H4 (cell line): ENCODE results near the gene ARHGEF26. TPM values are rescaled to one million over a fixed set of nuclear protein-coding genes. Genes with fewer than 3 reads are reported as not detected.

ENCODE experiments used
- DNase-seq: peaks from one replicate; pipeline ENCODE4 v3.0.0-alpha.2; 2015; ENCODE audit warnings: low spot score
- total RNA-seq: library from RNA; depleted of rRNA; stranded (reverse); fragments of >200 nt; shearing (Covaris generic); gene quantifications from 2 replicates; pipeline ENCODE4 v1.2.3, GENCODE V29; 2014

Gene ARHGEF26
- total RNA-seq, 1 experiment from 2014 or later, result 7.1 TPM

DNA sequence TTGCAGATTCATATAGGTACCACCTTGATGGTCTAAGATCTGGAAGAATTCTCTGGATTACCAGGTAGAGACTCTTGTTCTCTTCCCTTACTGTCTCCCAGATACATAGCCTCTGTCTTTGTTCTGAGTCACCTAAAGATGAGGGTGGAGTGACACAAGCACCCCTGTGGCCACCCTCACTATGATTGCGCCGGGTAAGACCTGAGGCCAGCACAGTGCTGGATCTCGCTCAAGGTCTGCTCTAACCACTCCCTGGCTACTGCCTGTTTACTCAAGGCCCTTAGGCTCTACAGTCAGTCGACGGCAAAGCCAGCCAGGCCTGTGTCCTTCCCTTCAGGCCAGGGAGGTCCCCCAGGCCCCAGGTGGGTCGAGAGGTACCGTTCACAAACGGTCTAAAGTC lies 88.3 kb downstream of the ARHGEF26 start:
- no peak for DNase-seq

DNA sequence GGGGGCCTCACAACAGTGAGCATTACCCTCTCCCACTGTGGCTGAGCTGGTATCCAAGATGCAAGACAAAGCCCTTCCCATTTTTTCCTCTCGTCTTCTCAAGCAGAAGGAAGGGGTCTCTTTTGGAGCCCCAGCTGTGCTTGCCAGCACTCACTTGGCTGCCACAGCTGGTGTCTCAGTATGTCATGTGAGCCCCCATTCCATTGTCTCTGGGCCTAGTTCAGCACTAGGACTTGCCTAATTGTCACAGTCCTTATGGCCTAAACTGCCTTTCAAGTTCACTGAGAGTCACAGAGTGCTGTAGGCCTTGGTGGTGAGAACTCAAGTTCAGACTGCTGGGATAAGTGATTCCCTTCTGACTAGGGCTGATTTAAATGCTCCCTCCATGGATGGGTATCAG lies 89.8 kb downstream of the ARHGEF26 start:
- no peak for DNase-seq

DNA sequence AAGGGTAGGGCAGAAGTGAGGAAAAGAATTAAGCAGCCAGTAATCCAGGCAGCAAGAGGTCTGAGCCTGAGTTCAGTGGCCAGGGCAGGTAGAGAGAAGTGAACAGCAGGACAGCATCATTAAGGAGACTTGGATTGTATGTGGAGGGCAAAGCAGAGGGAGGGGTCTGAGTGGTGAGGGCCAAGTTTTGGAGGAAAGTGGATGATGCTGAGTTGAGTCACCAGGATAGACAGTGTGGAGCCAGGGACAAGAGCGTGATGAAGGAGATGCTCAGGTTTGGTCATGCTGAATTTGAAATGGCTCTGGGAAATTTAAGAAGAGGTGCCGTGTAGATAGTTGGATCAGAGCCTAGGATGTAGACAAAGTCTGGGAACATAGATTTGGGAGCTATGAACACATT lies 93.1 kb downstream of the ARHGEF26 start:
- no peak for DNase-seq

DNA sequence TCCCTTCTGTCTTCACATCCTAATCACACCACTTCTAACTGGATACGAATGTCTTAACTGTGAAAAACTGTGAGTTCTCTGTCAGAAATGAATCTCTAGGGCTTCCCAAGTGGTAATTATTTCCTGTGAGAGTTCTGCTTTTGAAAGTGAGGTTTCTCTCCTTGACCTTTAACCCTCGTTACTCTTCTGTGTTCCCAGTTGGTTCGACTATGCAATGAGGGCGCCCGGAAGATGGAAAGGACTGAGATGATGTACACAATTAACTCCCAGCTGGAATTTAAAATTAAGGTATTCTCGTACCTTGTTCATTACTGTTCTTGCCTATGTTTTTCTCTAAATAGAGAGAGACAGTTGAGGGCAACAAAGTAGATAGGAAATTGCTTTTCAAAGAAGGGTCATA lies 96.5 kb downstream of the ARHGEF26 start:
- no peak for DNase-seq

DNA sequence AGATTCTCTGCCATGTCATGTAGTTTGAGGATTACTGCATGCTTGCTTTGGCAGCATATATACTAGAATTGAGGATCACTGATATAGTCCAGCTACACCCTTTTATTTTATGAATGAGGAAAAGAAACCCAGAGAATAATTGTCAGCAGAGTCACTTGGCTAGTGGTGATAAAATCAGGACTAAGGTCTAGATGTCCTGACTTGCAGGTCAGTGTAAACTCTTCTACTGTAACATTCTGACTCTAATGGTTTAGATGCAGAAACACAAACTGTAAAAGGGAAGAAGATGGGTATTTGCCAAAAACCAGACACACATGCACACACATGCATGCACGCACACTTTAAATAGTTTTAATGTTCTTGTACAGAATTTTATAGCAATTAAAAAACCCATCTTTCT lies 97.5 kb downstream of the ARHGEF26 start:
- DNase-seq, result no peak

DNA sequence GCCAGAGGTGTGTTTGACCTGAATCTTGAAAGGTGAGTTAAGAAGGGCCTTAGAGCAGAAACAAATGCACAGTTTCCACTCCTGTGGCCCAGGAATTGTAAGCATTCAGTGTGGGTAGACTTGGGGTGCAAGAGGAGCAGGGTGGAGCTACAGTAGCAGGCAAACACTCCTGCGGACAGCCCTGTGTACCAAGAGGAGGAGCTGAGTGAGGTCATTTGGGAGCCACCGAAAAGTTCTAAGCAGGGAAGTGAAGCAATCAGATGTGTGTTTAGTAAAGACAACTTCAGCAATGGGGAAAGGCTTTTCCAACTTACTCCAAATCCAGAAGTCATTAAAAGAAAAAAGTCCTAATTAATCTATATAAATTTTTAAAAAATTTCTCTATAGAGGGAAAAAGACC lies 99.3 kb downstream of the ARHGEF26 start:
- DNase-seq, result no peak

DNA sequence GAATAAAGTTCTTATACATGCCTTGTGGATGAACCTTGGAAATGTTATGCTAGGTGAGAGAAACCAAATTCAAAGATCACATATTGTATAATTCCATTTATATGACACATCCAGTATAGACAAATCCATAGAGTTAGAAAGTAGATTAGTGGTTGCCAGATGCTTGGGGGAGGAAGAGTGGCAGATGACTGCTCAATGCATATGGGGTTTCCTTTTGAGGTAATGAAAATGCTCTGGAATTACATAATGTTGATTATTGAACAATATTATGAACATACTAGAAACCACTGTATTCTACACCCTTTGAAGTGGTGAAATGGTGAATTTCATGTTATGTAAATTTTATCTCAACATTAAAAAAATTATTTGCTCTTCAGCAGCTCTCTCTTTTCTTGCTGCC lies 102.3 kb downstream of the ARHGEF26 start:
- no peak for DNase-seq

DNA sequence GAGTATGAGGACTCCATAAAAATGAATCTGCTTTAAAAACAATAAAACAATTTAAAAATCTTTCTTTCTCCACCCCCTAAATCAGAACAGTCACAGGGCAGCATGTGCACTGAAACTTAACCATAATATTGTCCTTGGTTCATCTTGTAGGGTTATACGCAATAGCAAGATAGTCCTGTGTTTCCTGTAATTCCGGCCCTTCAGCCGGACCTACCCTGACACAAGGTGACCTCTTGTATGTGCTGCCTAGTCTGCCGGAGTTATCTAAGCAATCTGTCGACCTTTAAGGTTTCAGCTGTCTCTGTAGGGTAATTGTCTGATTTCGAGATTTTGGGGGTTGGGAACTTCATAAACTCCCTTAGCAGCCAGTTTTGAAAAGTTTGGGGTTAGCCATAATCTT lies 103.2 kb downstream of the ARHGEF26 start:
- DNase-seq, result no peak

DNA sequence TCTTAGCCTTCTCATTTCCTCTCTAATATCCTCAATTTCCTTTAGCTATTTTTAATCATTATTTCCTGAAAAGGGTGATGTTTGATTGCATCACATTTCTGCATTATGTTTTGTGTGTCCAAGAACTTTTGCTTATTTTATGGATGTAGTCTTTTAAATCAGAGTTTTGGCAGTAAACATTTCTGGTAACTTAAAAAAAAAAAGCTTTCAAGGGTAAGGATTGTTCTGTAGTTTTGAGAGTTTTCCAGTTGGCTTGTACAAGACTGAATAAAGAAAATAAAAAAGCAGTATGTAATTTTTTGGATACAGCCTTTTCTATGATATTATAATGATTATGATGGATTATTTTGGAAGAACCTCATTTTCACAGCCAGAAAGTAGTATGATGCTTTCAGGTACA lies 103.7 kb downstream of the ARHGEF26 start:
- DNase-seq, result no peak

DNA sequence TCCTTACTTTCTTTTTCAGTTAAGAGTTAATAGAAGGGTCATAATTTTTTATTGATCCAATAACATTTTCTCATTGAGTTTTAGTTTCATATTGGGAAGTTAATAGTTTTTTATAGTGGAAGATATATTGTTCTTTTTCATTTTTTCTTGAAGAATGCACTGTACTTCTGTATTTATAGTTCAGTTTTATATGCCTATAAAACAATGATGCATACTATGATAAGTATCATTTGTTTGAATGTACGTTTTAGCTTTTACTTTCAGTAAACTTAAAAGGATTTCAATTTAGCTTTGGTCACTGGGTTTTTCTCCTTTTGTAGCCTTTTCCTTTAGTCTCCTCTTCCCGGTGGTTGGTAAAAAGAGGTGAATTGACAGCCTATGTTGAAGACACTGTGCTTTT lies 104.3 kb downstream of the ARHGEF26 start:
- DNase-seq, result no peak

DNA sequence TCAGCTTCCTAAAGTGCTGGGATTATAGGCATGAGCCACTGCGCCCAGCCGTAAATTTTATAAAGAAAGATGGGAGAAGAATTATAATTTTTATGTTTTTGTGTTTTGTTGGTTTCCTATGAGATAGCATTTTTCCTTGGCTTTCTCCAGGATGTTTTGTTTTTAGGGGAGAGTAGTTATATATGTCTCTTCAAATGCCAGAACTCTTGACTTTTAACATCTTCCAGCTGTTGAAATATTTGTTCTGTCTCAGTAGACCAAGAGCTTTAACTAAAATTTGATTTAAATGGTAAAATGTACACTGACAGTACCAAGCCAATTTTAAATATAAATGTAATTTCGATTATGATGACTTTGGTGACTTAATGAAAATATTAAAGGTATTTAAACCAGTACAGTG lies 106.3 kb downstream of the ARHGEF26 start:
- no peak for DNase-seq

DNA sequence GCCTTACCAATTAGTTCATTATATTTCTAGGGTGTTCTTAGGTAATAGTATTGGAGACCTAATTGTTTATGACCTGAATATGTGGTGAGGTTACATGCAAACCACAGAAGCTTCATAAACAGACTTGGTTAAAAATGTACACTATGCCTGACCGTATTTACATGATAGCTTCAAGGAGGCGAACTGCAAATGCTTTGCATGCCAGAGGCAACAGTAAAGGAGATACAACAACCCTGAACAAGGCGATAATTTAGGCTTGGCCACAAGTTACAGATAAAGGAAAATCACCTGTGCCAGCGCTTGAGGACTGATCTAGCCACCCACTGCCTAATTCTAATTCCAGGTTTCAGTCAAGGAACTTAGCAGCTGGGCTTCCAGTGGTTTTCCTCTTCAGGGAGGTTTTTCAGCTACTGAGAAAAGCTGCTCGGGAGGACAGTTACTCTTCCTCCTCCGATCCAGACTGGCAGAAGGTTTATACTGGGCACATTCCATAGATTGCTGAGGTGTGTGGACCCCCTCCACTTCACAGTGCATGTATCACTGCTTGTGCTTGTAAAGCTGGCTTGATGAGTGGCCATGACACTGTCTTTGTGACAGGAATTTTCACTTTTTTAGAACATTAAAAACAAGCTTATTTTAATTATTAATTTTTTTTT lies 107.5 kb downstream of the ARHGEF26 start:
- DNase-seq, result no peak

DNA sequence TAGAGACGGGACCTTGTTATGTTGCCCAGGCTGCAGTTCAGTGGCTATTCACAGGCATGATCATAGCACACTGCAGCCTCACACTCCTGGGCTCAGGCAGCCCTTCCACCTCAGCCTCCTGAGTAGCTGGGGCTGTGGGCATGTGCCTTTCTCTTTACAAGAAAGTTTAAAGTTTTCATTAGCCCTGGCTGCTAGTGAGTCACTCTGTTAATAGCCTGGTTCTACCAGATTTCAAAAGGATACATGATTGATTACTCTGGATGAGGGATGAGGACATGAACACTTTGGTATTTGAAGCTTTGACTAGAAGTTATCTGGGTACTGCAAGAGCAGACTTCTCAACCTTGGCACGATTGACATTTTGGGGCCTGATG lies 108.0 kb downstream of the ARHGEF26 start:
- DNase-seq, result no peak

DNA sequence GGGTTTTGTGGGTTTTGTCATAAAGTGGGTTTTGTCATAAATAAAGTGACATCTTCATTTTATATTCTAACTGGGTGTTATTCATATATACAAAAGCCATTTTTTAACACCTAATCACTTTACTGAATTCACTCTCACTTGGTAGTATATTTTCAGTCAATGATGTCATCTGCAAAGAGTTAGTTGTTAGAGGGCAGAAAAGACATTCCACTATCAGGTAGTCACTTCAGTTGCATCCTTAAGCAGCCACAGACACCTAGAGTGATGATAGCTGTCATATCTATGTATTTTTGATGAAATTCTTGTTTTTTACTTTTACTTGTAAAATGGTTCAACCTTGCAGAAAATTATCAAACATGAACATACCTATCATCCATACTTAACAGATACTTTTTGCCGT lies 114.1 kb downstream of the ARHGEF26 start:
- no peak for DNase-seq

DNA sequence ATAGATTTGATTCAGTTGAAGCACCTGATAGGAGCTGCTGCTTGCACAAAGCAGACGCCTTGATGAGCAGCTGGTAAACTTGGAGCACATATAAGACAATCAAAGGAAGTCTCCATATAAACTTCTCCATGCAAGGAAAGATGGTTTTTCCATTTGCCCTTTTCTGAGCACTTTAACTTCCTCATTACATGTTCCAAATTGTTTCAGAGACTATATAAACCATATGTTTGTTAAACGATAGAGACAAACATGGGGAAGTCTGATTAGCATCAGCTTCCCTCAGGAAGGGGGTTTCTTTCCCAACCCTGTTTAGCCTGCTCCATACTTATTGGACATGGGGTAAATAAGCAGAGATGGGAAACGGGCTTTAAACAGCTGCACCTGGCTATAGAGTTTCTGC lies 115.1 kb downstream of the ARHGEF26 start:
- no peak for DNase-seq

DNA sequence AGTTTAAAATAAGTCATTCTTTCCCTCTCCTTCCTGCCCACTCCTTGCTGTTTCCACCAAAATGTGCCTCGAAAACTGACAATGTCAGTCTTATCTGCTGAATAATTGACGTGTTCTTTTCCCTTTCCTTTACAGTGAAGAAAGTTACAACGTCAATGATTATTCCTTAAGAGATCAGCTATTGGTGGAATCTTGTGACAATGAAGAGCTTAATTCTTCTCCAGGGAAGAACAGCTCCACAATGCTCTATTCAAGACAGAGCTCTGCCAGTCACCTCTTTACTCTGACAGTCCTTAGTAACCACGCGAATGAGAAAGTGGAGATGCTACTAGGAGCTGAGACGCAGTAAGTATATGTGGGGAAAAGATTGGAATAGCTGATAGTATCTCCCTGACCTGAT lies 119.0 kb downstream of the ARHGEF26 start:
- DNase-seq, result no peak

DNA sequence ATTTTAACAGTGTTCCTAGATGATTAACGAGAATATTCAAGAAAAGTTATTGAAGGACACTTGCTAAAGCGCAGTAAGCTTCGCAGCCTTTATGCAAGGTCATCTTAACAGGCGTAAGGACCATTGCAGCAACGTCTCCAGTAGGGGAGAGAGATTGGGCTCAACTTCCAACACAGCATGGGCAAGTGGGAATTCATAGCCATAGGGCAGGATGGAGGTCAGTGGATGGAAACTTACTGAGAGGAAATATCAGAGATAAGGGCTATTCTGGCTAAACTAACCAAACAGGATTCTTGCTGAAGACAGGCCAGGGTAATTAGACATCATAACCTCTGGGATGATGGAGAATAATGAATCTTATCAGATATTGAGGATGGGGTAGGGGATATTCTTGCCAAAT lies 120.3 kb downstream of the ARHGEF26 start:
- DNase-seq, result no peak

DNA sequence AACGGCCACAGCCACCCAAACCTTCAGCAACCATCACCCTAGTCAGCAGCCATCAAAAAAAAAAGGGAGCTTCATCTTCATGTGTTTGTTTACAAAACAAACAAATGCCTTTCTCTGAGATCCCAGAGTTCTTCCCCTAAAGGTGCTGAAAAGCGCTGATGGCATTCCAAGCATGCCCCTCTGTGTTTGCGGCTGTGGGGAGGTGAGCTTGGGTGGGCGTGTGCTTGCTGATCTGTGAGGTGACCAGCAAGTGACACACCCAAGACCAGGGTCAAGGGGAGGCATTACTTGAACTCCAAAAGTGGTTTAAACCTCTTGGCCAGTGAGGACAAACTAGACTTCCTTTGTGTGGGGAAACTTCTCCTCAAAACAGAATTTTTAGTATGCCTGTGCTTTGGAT lies 121.6 kb downstream of the ARHGEF26 start:
- DNase-seq, result no peak

DNA sequence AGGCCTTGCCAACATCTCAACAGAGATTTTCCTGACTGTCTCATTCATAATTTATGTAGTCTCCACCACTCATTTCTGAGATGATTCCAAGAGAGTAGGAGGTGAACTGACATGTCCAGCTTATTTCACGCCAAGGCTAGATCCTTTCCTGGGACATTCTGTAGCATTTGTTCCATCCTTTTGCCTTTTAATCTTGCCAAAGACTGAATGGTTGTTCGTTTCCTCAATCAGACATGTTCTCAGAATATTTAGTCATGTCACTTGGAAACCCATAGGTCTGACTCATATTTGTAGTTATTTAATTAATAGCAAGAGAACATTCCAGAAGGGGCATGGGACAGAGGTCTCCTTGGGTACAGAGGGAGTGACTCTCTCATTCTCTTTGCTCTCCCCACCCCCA lies 122.2 kb downstream of the ARHGEF26 start:
- DNase-seq, result no peak

DNA sequence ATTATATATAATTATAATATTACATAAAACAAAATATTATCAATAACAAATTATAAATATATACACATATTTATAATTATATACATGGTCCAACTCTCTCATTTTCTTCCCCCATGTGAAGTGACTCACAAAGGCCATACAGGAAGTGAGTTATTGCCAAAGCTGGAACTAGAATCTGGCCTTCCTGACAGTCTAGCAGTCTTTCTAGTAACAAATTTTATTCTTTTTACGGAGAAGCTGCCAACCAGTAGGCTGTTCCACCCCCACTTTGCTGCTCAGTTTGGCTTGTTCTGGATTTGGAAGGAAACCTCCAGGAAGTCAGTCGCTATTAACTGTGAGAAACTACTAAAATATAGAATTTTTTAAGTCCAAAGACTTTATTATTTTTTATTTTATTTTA lies 123.5 kb downstream of the ARHGEF26 start:
- DNase-seq, result no peak

DNA sequence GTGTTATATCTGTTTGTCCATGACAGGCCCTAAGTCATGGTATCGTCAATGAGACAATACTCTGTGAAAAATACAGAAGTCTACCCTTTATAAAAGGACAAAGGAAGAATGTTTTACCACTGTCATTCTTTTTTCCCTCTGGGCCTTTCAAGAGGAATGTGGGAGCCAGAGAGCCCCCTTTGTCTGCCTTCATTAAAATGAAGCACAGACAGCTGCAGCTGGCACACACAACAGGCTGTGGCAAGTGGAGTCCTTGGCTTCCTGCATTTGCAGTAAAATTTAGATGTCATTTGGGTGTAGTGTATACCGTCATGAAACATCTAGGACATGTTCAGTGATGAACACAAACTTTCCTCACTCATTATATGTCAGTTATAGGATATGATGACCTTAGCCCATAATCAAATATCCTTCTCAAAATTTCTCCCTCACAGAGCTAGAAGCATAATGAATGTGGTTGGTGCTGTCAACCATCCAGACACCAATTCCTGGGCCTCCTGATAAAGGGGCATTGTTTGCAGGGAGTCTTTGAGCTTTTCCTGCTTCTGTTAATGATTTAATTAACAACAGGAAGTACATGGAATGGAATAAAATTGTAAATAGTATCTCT lies 126.7 kb downstream of the ARHGEF26 start:
- no peak for DNase-seq

DNA sequence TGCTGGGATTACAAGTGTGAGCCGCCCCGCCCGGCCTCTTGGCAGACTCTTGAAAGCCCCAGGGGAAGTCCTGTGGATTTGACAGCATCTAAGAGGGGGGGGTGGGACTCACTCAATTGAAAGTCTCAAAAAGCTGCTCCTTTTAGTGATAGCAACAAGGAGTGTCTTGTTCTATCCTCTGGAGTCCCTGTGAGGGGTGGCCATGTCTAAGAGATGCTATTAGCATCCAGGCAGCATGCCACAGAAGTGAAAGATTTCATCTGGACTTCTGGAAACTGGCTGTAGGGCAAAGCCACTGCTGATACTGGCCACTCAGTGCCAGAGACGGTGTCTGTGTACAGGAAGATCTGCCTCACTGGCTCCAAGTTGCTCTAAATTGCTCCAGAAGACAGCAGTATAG lies 129.1 kb downstream of the ARHGEF26 start:
- no peak for DNase-seq

DNA sequence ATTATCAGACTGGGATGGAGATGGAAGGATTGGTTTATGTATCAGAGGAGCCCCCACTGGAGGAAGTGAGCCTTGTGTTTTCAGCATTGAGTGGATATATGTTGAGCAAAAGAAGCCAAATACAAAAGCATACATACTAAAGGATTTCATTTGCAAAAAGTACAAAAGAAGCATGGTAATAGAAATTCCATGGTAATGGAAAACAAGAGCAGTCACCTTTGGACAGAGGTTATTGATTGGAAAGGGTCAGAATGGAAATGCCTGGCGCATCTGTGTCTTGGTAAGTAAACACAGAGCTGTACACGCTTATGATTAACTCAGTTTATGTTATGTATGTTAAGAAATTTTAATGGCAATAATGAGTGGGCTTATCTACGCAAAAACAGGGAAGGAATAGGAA lies 130.4 kb downstream of the ARHGEF26 start:
- no peak for DNase-seq
